K562 (cell line): ENCODE results near the gene SLC48A1. TPM values are rescaled to one million over a fixed set of nuclear protein-coding genes. Genes with fewer than 3 reads are reported as not detected.

Experiments
- ATAC-seq: fragments of 200-7000 bp; cut with Tn5 transposase; 3 replicates; pipeline ENCODE4 v1.9.1; 2020; ENCODE audit warnings: moderate library complexity
- BruUV-seq: library from RNA; stranded (reverse); fragments of 400-500 nt; replicated peaks from 2 replicates; lab custom pipeline; 2021; lab: Mats Ljungman, UMichigan
- CTCF ChIA-PET: fragments of 300-600 bp; formaldehyde crosslinking; extraction: SDS; loops from one replicate; lab custom pipeline; 2021; ENCODE audit warnings: low intra/inter-chr PET ratio; lab: Yijun Ruan, JAX
- POLR2A ChIA-PET: fragments of 300-600, 350-650 bp; sonication (Branson Sonifier 250); formaldehyde crosslinking; extraction: SDS; loops from one replicate; lab custom pipeline; 2021; ENCODE audit warnings: antibody characterized with exemption, inconsistent platforms; lab: Yijun Ruan, JAX
- DNase-seq, 4 experiments: peaks; one replicate each; pipeline versions ENCODE4 v3.0.0 to v3.0.0-alpha.2; 2011 to 2018; ENCODE audit warnings: low spot score in 3 of 4, mixed read lengths in 3 of 4; ENCODE audit errors: extremely low read depth in 1 of 4
- FAIRE-seq: peaks from 2 replicates; lab custom pipeline; 2011; peaks lifted over from hg19 to GRCh38; lab: Jason Lieb, UNC
- H2AFZ ChIP-seq: 2 replicates; pipeline ENCODE4 v1.6.0; 2011; ENCODE audit warnings: low read depth, low read length, control low read depth, inconsistent platforms
- H3K27ac ChIP-seq: fragments of 200-600 bp; 3 replicates; pipeline ENCODE4 v1.8.0; 2011; ENCODE audit warnings: low read depth, mild to moderate bottlenecking, control low read depth, inconsistent platforms, low read length, moderate library complexity, mixed read lengths; ENCODE audit errors: extremely low read depth
- H3K27me3 ChIP-seq, 2 experiments: fragments of 300-600 bp in 1 of 2; 2 replicates in 1 of 2; 3 replicates in 1 of 2; pipeline versions ENCODE4 v1.6.0 to v1.8.0; 2011; ENCODE audit warnings: inconsistent platforms in 2 of 2, low read length in 2 of 2, mild to moderate bottlenecking in 1 of 2, mixed read lengths in 1 of 2, moderate library complexity in 1 of 2; ENCODE audit not compliant: control insufficient read depth in 2 of 2, insufficient read depth in 2 of 2
- H3K36me3 ChIP-seq: fragments of 300-600 bp; 3 replicates; pipeline ENCODE4 v1.8.0; 2011; ENCODE audit warnings: mild to moderate bottlenecking, low read length, inconsistent platforms; ENCODE audit not compliant: control insufficient read depth, insufficient read depth
- H3K4me1 ChIP-seq, 2 experiments: fragments of 200-600 bp in 1 of 2; replicated peaks in 1 of 2; 2 replicates in 1 of 2; 3 replicates in 1 of 2; pipeline versions ENCODE4 v1.5.1 to v1.8.0; 2011; ENCODE audit warnings: inconsistent platforms in 2 of 2, low read length in 2 of 2, mild to moderate bottlenecking in 1 of 2, mixed read lengths in 1 of 2, moderate library complexity in 1 of 2; ENCODE audit not compliant: control insufficient read depth in 2 of 2, insufficient read depth in 2 of 2
- H3K4me2 ChIP-seq: 2 replicates; pipeline ENCODE4 v1.6.1; 2011; ENCODE audit warnings: low read length, control low read depth, inconsistent platforms, mixed read lengths; ENCODE audit not compliant: insufficient read depth
- H3K4me3 ChIP-seq: fragments of 200-600 bp; sonication (generic), shearing (Covaris generic); 2 replicates; pipeline ENCODE4 v1.5.1; 2016; ENCODE audit warnings: control low read depth, inconsistent platforms
- H3K79me2 ChIP-seq: fragments of 200-600 bp; 3 replicates; pipeline ENCODE4 v1.8.0; 2011; ENCODE audit warnings: low read length, inconsistent platforms; ENCODE audit not compliant: control insufficient read depth, insufficient read depth
- H3K9ac ChIP-seq, 2 experiments: 2 replicates each; pipeline versions ENCODE4 v1.6.0 to v1.6.1; 2011; ENCODE audit warnings: low read depth in 2 of 2, low read length in 2 of 2, control low read depth in 1 of 2, inconsistent platforms in 1 of 2, mild to moderate bottlenecking in 1 of 2, mixed read lengths in 1 of 2; ENCODE audit not compliant: insufficient read depth in 1 of 2
- H3K9me1 ChIP-seq: one replicate; pipeline ENCODE4 v1.6.0; 2011; ENCODE audit warnings: inconsistent platforms, mild to moderate bottlenecking, low read length, moderate library complexity; ENCODE audit not compliant: control insufficient read depth, insufficient read depth
- H3K9me3 ChIP-seq: replicated peaks from 2 replicates; pipeline ENCODE4 v1.5.1; 2011; ENCODE audit warnings: low read depth, low read length, inconsistent platforms; ENCODE audit not compliant: control insufficient read depth, insufficient read depth
- H4K20me1 ChIP-seq: replicated peaks from 2 replicates; pipeline ENCODE4 v1.6.1; 2011; ENCODE audit warnings: low read length, inconsistent platforms, mixed read lengths; ENCODE audit not compliant: control insufficient read depth, insufficient read depth
- ATF1 ChIP-seq, 2 experiments: fragments of 450-650 bp in 1 of 2; IDR thresholded peaks; 2 replicates each; pipeline ENCODE4 v1.6.1; 2016; ENCODE audit warnings: missing compliant biosample characterization in 1 of 2, missing genetic modification characterization in 1 of 2
- DNMT1 ChIP-seq: fragments of 450-650 bp; IDR thresholded peaks from 2 replicates; pipeline ENCODE4 v1.6.1; 2016; ENCODE audit warnings: antibody characterized with exemption, mild to moderate bottlenecking
- ETV5 ChIP-seq: sonication (generic); formaldehyde crosslinking; IDR thresholded peaks from 2 replicates; pipeline ENCODE4 v1.4.0; 2020; ENCODE audit warnings: low read depth, mild to moderate bottlenecking, missing genetic modification reagents
- GTF2F1 ChIP-seq: IDR thresholded peaks from 2 replicates; pipeline ENCODE4 v1.6.1; 2011; ENCODE audit warnings: low read depth, low read length, improper control_type of control experiment
- HMG20B ChIP-seq: fragments of 250-450 bp; sonication (Bioruptor Pico); IDR thresholded peaks from 2 replicates; pipeline ENCODE4 v1.5.0; 2021; ENCODE audit warnings: mild to moderate bottlenecking
- MNT ChIP-seq, 2 experiments: fragments of 450-650 bp; conservative IDR thresholded peaks; 2 replicates each; pipeline ENCODE4 v1.6.1; 2017; ENCODE audit warnings: mild to moderate bottlenecking in 2 of 2, moderate library complexity in 2 of 2
- NFXL1 ChIP-seq: fragments of 450-650 bp; formaldehyde crosslinking; IDR thresholded peaks from 2 replicates; pipeline ENCODE4 v1.4.0; 2021; ENCODE audit warnings: mild to moderate bottlenecking
- RBBP5 ChIP-seq: fragments of 200-600 bp; sonication (generic); IDR thresholded peaks from 2 replicates; pipeline ENCODE4 v1.6.1; 2012; ENCODE audit warnings: borderline replicate concordance, mild to moderate bottlenecking, low read length, control low read depth, inconsistent platforms; ENCODE audit not compliant: insufficient read depth, poor library complexity, severe bottlenecking
- RBM17 ChIP-seq: fragments of 200-400 bp; formaldehyde crosslinking; IDR thresholded peaks from 2 replicates; pipeline ENCODE4 v1.6.1; 2017; ENCODE audit warnings: low read depth, mild to moderate bottlenecking, low read length, borderline replicate concordance
- STAG1 ChIP-seq: sonication (generic); formaldehyde crosslinking; IDR thresholded peaks from 2 replicates; pipeline ENCODE4 v1.5.0; 2020; ENCODE audit warnings: missing genetic modification reagents, borderline replicate concordance
- ZNF197 ChIP-seq: fragments of 200-800 bp; sonication (Bioruptor generic); IDR thresholded peaks from 2 replicates; pipeline ENCODE4 v1.6.1; 2016; ENCODE audit warnings: low read depth, missing genetic modification characterization, missing compliant biosample characterization
- ZNF224 ChIP-seq: sonication (generic); formaldehyde crosslinking; IDR thresholded peaks from 2 replicates; pipeline ENCODE4 v1.8.0; 2022; ENCODE audit warnings: mild to moderate bottlenecking, missing genetic modification reagents
- ZNF282 ChIP-seq: sonication (generic); formaldehyde crosslinking; IDR thresholded peaks from 2 replicates; pipeline ENCODE4 v1.8.1; 2023; ENCODE audit warnings: missing genetic modification reagents
- WGBS: fragments of 100-300 bp; shearing (Covaris generic); methylation state at CpG from one replicate; pipeline ENCODE4 v1.1.6; 2016; ENCODE audit warnings: low coverage, mixed read lengths; ENCODE audit not compliant: insufficient coverage; ENCODE audit errors: missing lambda C conversion rate; 5-methylcytosine and 5-hydroxymethylcytosine counted together
- in situ Hi-C: fragments of 300-500 bp; cut with MboI; formaldehyde crosslinking; loops from 4 replicates; pipeline ENCODE4 v1.15.0; 2018; ENCODE audit warnings: inconsistent platforms, mixed read lengths
- intact Hi-C: fragments of 100-400 bp; cut with micrococcal nuclease; formaldehyde crosslinking; loops from 2 replicates; pipeline ENCODE4 v1.14.2; 2022
- polyA plus RNA-seq, 8 experiments: library from polyadenylated mRNA; depleted of rRNA in 4 of 8; stranded (reverse) in 5 of 8; unstranded in 3 of 8; fragments of >200 nt; fragmentation: Nextera tagmentation in 2 of 8; fragmentation: Illumina TruSeq in 1 of 8; extraction: Ambion mirVana in 2 of 8; extraction: Trizol in 1 of 8; gene quantifications; 2 replicates each; pipeline versions ENCODE4 v1.2.1 to v1.2.3, GENCODE V29; 2011 to 2014; ENCODE audit warnings: inconsistent platforms in 1 of 8, missing spikeins in 1 of 8
- total RNA-seq, 7 experiments: library from RNA; depleted of rRNA in 6 of 7; stranded (reverse); fragments of >200 nt in 6 of 7; fragmentation: Illumina TruSeq in 2 of 7; extraction: Trizol in 2 of 7; gene quantifications; 2 replicates each; pipeline versions ENCODE4 v1.2.1 to v1.2.3, GENCODE V29; 2011 to 2021; ENCODE audit warnings: low replicate concordance in 1 of 7
- TF ChIP-seq, protein P1 (sequence below): sonication (generic); formaldehyde crosslinking; IDR thresholded peaks from 2 replicates; pipeline ENCODE4 v1.8.1; 2023; ENCODE audit warnings: missing genetic modification reagents, mild to moderate bottlenecking, borderline replicate concordance

Gene SLC48A1
- total and polyA plus RNA-seq, 9 of the 15 experiments (the other 6 are each of a cell fraction or from before 2014, with no cell fraction given): 10.7 to 37.5 (median 18.7) TPM

DNA sequence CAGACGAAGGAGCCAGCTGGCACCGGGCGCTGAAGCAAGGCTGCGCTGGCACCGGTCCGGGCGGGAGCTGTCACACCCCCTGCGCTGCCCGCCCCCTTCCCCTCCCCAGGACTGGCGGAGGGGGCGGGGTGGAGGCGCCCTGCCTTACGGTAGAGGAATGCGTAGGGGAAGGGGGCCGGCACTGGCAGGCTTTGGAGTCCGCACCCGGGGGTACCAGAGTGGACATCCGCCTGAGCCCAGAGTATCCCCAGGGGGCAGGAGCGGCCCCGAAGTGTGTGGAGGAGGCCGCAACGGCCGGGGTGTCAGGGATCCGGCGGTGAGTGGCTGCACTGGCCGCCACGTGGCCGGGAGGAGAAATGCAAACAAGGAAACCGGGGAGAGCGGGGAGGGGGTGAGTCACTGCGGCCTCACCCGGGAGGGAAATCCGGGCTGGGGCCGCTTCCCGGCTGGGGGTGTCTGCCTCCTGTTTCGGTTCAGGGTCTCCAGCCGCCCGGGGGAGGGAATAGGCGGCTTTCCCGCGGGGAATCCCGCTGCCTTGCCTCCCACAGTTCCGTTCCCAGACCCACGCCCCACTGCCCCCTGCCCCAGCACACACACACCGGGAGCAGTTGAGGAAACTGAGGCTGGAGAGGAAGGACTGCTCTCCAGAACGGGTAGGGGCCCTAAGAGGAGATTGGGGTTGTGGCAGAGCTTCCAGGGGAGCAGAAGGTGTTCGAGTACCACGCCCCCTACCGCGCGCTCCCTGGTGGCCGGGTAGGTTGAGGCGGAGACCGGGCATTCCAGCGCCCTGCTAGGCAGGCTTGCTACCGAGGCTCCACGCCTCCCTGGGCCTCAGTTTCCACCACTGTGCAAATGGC is 14.0 kb upstream of the SLC48A1 start, which contains the start of gene RAPGEF3:
TSS of gene RAPGEF3 (minus strand) at position 47 of the 857 bp plus-strand sequence. CDS start 324 bp downstream, outside the sequence.
- Histone ChIP-seq H3K9me1 (no peaks in the 10 kb centered on the region), H3K4me1 (peaks cover 8 to 22% of the 10 kb centered on the region in 2 experiments; a peak in 4 of 5 replicates), H3K9ac (peak within 1 kb of the TSS; percentile 76 to 88; a peak in 3 of 4 replicates), H3K4me2 (peak within 1 kb of the TSS; percentile 88), H2AFZ (peak within 1 kb of the TSS; percentile 97), H3K27me3 (no peaks in the 10 kb centered on the region), H3K27ac (peak within 1 kb of the TSS; percentile 72), H3K36me3 (no peaks in the 10 kb centered on the region), H4K20me1 (no peaks in the 10 kb centered on the region), H3K9me3 (no peaks in the 10 kb centered on the region), H3K79me2 (no peaks in the 10 kb centered on the region), H3K4me3 (peak within 1 kb of the TSS; percentile 57)
- ChIA-PET CTCF (interaction anchor here (0.6 to 1.6 kb wide), 8 partner anchors 15 to 1258 kb away, joined by 3 to 9 read pairs (median 4); no protein-coding TSS in a partner anchor), POLR2A (interaction anchor here (0.7 to 2.3 kb wide), 9 partner anchors 9 to 62 kb away, joined by 3 to 7 read pairs (median 4); partner anchors contain the start of gene RPAP3)
- in situ Hi-C loops (no loop called here), intact Hi-C loops (no loop called here)
- peak; percentile 86 to 93 (median 92) for DNase-seq
- TSS peak; percentile 55 for BruUV-seq
- peak; percentile 96 for ATAC-seq
- FAIRE-seq: peak; percentile 19
- WGBS: under 1% methylated on average over 42 of the region's 57 CpGs
- TF ChIP-seq GTF2F1: no peak
- TF ChIP-seq, protein P1, sequence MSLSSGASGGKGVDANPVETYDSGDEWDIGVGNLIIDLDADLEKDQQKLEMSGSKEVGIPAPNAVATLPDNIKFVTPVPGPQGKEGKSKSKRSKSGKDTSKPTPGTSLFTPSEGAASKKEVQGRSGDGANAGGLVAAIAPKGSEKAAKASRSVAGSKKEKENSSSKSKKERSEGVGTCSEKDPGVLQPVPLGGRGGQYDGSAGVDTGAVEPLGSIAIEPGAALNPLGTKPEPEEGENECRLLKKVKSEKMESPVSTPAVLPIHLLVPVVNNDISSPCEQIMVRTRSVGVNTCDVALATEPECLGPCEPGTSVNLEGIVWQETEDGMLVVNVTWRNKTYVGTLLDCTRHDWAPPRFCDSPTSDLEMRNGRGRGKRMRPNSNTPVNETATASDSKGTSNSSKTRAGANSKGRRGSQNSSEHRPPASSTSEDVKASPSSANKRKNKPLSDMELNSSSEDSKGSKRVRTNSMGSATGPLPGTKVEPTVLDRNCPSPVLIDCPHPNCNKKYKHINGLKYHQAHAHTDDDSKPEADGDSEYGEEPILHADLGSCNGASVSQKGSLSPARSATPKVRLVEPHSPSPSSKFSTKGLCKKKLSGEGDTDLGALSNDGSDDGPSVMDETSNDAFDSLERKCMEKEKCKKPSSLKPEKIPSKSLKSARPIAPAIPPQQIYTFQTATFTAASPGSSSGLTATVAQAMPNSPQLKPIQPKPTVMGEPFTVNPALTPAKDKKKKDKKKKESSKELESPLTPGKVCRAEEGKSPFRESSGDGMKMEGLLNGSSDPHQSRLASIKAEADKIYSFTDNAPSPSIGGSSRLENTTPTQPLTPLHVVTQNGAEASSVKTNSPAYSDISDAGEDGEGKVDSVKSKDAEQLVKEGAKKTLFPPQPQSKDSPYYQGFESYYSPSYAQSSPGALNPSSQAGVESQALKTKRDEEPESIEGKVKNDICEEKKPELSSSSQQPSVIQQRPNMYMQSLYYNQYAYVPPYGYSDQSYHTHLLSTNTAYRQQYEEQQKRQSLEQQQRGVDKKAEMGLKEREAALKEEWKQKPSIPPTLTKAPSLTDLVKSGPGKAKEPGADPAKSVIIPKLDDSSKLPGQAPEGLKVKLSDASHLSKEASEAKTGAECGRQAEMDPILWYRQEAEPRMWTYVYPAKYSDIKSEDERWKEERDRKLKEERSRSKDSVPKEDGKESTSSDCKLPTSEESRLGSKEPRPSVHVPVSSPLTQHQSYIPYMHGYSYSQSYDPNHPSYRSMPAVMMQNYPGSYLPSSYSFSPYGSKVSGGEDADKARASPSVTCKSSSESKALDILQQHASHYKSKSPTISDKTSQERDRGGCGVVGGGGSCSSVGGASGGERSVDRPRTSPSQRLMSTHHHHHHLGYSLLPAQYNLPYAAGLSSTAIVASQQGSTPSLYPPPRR (CRISPR knock-in tag): no peak
- TF ChIP-seq ATF1 (CRISPR knock-in tag; IDR thresholded peaks at IDR 0.05): no peak
- peak; percentile 51; the same call in 1 of the 2 replicates for TF ChIP-seq ATF1 (tag; IDR thresholded peaks at IDR 0.05)
- TF ChIP-seq RBM17: no peak
- no peak for TF ChIP-seq RBBP5
- TF ChIP-seq ZNF282: no peak
- TF ChIP-seq ETV5 (CRISPR knock-in tag): no peak
- no peak for TF ChIP-seq DNMT1
- TF ChIP-seq HMG20B (CRISPR knock-in tag): no peak
- TF ChIP-seq STAG1: no peak
- no peak for TF ChIP-seq NFXL1
- TF ChIP-seq ZNF224: no peak
- TF ChIP-seq MNT (conservative IDR thresholded peaks at IDR 0.05): peak; percentile 100
- TF ChIP-seq ZNF197 (CRISPR knock-in tag): no peak
